Panc1 (cell line): ENCODE data around the gene DYNC1I1. TPM values are rescaled to one million over a fixed set of nuclear protein-coding genes. Genes with fewer than 3 reads are reported as not detected.

ENCODE experiments used
- ATAC-seq: fragments of 200-7000 bp; cut with Tn5 transposase; 2 replicates; pipeline ENCODE4 v1.9.1; 2020; ENCODE audit warnings: mild to moderate bottlenecking, moderate library complexity
- BruUV-seq: library from RNA; stranded (reverse); fragments of 400-500 nt; replicated peaks from 2 replicates; lab custom pipeline; 2021; lab: Mats Ljungman, UMichigan
- CTCF ChIA-PET: fragments of 300-600 bp; sonication (Branson Sonifier 250); formaldehyde crosslinking; loops from one replicate; lab custom pipeline; 2022; ENCODE audit warnings: antibody characterized with exemption; lab: Charles Lee
- POLR2A ChIA-PET: fragments of 300-600 bp; sonication (Branson Sonifier 250); formaldehyde crosslinking; loops from one replicate; lab custom pipeline; 2022; ENCODE audit warnings: antibody characterized with exemption; lab: Charles Lee
- DNase-seq: peaks from one replicate; pipeline ENCODE4 v3.0.0-alpha.2; 2010; ENCODE audit warnings: low read depth, low spot score
- H3K27ac ChIP-seq: 2 replicates; pipeline ENCODE4 v1.5.1; 2011; ENCODE audit warnings: mild to moderate bottlenecking, low read length, inconsistent platforms
- H3K27me3 ChIP-seq: fragments of 200-500 bp; sonication (Bioruptor generic); 2 replicates; pipeline ENCODE4 v1.6.0; 2014; ENCODE audit warnings: low read length, inconsistent platforms; ENCODE audit not compliant: control insufficient read depth, insufficient read depth
- H3K36me3 ChIP-seq: fragments of 200-500 bp; sonication (Bioruptor generic); 2 replicates; pipeline ENCODE4 v1.5.1; 2014; ENCODE audit warnings: inconsistent platforms, mild to moderate bottlenecking, low read length, moderate library complexity; ENCODE audit not compliant: control insufficient read depth, insufficient read depth
- H3K4me1 ChIP-seq: 2 replicates; pipeline ENCODE4 v1.5.1; 2011; ENCODE audit warnings: inconsistent platforms, mild to moderate bottlenecking, low read length, moderate library complexity; ENCODE audit not compliant: control insufficient read depth, insufficient read depth
- H3K4me3 ChIP-seq, 2 experiments: 2 replicates each; pipeline ENCODE4 v1.5.1; 2011 to 2012; ENCODE audit warnings: low read depth in 2 of 2, low read length in 2 of 2, mild to moderate bottlenecking in 2 of 2, inconsistent platforms in 1 of 2, moderate library complexity in 1 of 2
- H3K9me3 ChIP-seq: fragments of 200-500 bp; sonication (Bioruptor generic); 2 replicates; pipeline ENCODE4 v1.5.1; 2014; ENCODE audit warnings: low read depth, mild to moderate bottlenecking, inconsistent platforms, low read length, moderate library complexity; ENCODE audit not compliant: control insufficient read depth, insufficient read depth
- POLR2AphosphoS5 ChIP-seq: IDR thresholded peaks from 2 replicates; pipeline ENCODE4 v1.6.1; 2012; ENCODE audit warnings: mild to moderate bottlenecking, low read depth, low read length, moderate library complexity
- SIN3A ChIP-seq: IDR thresholded peaks from 2 replicates; pipeline ENCODE4 v1.6.1; 2012; ENCODE audit warnings: low read depth, mild to moderate bottlenecking, low read length, moderate library complexity, borderline replicate concordance; ENCODE audit not compliant: insufficient read depth
- TCF7L2 ChIP-seq: IDR thresholded peaks from 2 replicates; pipeline ENCODE4 v1.6.1; 2011; ENCODE audit warnings: mild to moderate bottlenecking, low read depth, low read length, inconsistent platforms
- in situ Hi-C: cut with HindIII; loops from 2 replicates; pipeline ENCODE4 v1.10.0; 2016; ENCODE audit warnings: low sequenced_read_pairs, low pct_unique_long_range_greater_than_20kb
- intact Hi-C: fragments of 100-400 bp; cut with micrococcal nuclease; formaldehyde crosslinking; loops from one replicate; pipeline ENCODE4 v1.10.0; 2022; ENCODE audit not compliant: unreplicated experiment
- total RNA-seq: library from RNA; stranded (reverse); gene quantifications from one replicate; pipeline ENCODE4 v1.2.1, GENCODE V29; 2021; ENCODE audit not compliant: unreplicated experiment
- TF ChIP-seq, protein P1 (sequence below): fragments of 450-650 bp; IDR thresholded peaks from 2 replicates; pipeline ENCODE4 v1.5.1; 2017; ENCODE audit warnings: mild to moderate bottlenecking
- TF ChIP-seq, protein P2 (sequence below), 2 experiments: IDR thresholded peaks; 2 replicates each; pipeline ENCODE4 v1.6.1; 2011 to 2012; ENCODE audit warnings: low read depth in 2 of 2, control low read depth in 1 of 2, low read length in 1 of 2, mild to moderate bottlenecking in 1 of 2, moderate library complexity in 1 of 2; ENCODE audit not compliant: insufficient read depth in 1 of 2

The DYNC1I1 gene
- total RNA-seq, 1 experiment from 2014 or later, result 0.13 TPM

DNA sequence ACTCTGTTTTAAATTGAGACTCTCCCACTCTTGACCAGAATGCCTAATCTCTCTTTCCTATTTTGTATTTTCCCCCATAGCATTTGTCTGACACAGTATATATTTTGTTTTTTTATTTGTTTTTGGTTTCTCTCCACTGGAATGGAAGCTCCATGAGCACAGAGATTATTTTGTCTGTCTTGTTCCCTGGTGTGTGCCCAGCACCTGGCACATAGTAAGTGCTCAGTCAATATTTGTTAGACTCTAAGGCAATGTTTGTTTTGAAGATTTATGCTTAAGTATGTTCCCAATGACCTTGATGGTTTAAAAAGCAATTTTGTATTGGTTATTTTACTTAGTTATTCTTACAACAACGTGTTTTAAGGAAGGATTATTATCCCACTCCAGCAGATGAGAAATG, 201.8 kb downstream of the DYNC1I1 start:
- in situ Hi-C loops (no loop called here), intact Hi-C loops (no loop called here)
- Histone ChIP-seq H3K27ac (no peak overlapping the region), H3K27me3 (no peaks in the 10 kb centered on the region), H3K9me3 (no peaks in the 10 kb centered on the region), H3K36me3 (no peaks in the 10 kb centered on the region), H3K4me3 (no peak overlapping the region), H3K4me1 (no peaks in the 10 kb centered on the region)
- ChIA-PET POLR2A (no interaction called here), CTCF (no interaction called here)
- no peak for TF ChIP-seq POLR2AphosphoS5
- TF ChIP-seq TCF7L2, result no peak
- TF ChIP-seq, protein P1, sequence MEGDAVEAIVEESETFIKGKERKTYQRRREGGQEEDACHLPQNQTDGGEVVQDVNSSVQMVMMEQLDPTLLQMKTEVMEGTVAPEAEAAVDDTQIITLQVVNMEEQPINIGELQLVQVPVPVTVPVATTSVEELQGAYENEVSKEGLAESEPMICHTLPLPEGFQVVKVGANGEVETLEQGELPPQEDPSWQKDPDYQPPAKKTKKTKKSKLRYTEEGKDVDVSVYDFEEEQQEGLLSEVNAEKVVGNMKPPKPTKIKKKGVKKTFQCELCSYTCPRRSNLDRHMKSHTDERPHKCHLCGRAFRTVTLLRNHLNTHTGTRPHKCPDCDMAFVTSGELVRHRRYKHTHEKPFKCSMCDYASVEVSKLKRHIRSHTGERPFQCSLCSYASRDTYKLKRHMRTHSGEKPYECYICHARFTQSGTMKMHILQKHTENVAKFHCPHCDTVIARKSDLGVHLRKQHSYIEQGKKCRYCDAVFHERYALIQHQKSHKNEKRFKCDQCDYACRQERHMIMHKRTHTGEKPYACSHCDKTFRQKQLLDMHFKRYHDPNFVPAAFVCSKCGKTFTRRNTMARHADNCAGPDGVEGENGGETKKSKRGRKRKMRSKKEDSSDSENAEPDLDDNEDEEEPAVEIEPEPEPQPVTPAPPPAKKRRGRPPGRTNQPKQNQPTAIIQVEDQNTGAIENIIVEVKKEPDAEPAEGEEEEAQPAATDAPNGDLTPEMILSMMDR, result no peak
- TF ChIP-seq, protein P2, sequence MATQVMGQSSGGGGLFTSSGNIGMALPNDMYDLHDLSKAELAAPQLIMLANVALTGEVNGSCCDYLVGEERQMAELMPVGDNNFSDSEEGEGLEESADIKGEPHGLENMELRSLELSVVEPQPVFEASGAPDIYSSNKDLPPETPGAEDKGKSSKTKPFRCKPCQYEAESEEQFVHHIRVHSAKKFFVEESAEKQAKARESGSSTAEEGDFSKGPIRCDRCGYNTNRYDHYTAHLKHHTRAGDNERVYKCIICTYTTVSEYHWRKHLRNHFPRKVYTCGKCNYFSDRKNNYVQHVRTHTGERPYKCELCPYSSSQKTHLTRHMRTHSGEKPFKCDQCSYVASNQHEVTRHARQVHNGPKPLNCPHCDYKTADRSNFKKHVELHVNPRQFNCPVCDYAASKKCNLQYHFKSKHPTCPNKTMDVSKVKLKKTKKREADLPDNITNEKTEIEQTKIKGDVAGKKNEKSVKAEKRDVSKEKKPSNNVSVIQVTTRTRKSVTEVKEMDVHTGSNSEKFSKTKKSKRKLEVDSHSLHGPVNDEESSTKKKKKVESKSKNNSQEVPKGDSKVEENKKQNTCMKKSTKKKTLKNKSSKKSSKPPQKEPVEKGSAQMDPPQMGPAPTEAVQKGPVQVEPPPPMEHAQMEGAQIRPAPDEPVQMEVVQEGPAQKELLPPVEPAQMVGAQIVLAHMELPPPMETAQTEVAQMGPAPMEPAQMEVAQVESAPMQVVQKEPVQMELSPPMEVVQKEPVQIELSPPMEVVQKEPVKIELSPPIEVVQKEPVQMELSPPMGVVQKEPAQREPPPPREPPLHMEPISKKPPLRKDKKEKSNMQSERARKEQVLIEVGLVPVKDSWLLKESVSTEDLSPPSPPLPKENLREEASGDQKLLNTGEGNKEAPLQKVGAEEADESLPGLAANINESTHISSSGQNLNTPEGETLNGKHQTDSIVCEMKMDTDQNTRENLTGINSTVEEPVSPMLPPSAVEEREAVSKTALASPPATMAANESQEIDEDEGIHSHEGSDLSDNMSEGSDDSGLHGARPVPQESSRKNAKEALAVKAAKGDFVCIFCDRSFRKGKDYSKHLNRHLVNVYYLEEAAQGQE (IDR thresholded peaks at IDR 0.05; ENCODE audit: insufficient read depth in 1 of 2, low read depth in 2 of 2, low read length in 1 of 2), result no peak
- no peak for TF ChIP-seq SIN3A
- DNase-seq (no peak), ATAC-seq (no peak)
- BruUV-seq, result no TSS peak

DNA sequence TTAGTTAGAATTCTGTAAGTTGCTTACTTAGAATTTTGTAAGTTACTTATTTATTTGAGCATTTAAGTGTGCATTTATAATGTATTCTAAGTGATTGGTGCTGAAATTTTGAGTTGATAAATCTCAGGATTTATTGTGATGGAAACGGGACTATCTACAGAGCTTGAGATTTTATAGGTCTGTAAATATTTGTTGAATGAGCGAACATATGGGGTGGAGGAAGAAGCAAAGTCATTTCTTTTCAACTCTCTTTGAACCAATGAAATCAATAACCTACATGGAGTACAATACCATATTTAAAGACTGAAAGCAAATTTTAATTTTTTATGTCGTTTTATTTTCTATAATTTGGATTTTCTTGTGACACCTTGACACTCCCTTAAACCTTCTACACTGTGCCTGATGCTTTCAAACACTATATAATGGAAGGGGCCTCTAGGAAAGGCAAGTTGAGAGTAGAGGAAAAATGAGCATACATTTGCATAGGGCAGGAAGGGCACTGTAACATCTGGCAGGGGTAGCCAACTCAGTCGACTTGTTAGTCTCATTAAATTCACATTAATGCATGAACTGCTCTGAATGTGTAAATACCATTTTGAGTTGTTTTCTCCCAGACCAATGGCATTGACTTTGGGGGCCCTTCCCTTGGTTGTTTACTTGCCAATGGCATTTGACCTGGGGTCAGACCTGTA, 204.2 kb downstream of the DYNC1I1 start:
- TF ChIP-seq SIN3A, result no peak
- TF ChIP-seq, protein P1, result no peak
- TF ChIP-seq, protein P2 (IDR thresholded peaks at IDR 0.05; ENCODE audit: insufficient read depth in 1 of 2, low read depth in 2 of 2, low read length in 1 of 2), result no peak
- TF ChIP-seq TCF7L2, result no peak
- TF ChIP-seq POLR2AphosphoS5, result no peak
- ChIA-PET CTCF (no interaction called here), POLR2A (no interaction called here)
- no peaks in the 10 kb centered on the region for H3K36me3 ChIP-seq
- H3K27me3 ChIP-seq, result no peaks in the 10 kb centered on the region
- BruUV-seq, result no TSS peak
- intact Hi-C loops (no loop called here), in situ Hi-C loops (no loop called here)
- ATAC-seq, result no peak
- H3K4me1 ChIP-seq, result no peaks in the 10 kb centered on the region
- DNase-seq, result no peak
- H3K9me3 ChIP-seq, result no peaks in the 10 kb centered on the region
- no peak overlapping the region for H3K4me3 ChIP-seq
- H3K27ac ChIP-seq, result no peak overlapping the region
